ENCODE data around the gene KCNT1.

Gene KCNT1

GRCh38 chr9:135674977-135675376, 27.0 kb upstream of the KCNT1 start:
- no peak for DNase-seq (ENCODE audit: low spot score)
- Histone ChIP-seq H3K4me1 (ENCODE audit: insufficient read depth, poor library complexity, severe bottlenecking) (no peaks in the 10 kb centered on the region), H3K27ac (ENCODE audit: poor library complexity, severe bottlenecking) (no peak overlapping the region), H3K36me3 (ENCODE audit: low read depth) (no peaks in the 10 kb centered on the region), H3K9me3 (ENCODE audit: severe bottlenecking) (no peaks in the 10 kb centered on the region), H3K4me3 (ENCODE audit: severe bottlenecking) (no peak overlapping the region), H3K27me3 (ENCODE audit: insufficient read depth, poor library complexity, severe bottlenecking) (no peaks in the 10 kb centered on the region)
- TF ChIP-seq CTCF (IDR thresholded peaks at IDR 0.05; ENCODE audit: poor library complexity, severe bottlenecking): no peak
- ATAC-seq (ENCODE audit: low read depth): no peak

GRCh38 chr9:135676891-135677290, 25.1 kb upstream of the KCNT1 start:
- ATAC-seq (ENCODE audit: low read depth): no peak
- Histone ChIP-seq H3K9me3 (ENCODE audit: severe bottlenecking) (no peaks in the 10 kb centered on the region), H3K4me1 (ENCODE audit: insufficient read depth, poor library complexity, severe bottlenecking) (no peaks in the 10 kb centered on the region), H3K27me3 (ENCODE audit: insufficient read depth, poor library complexity, severe bottlenecking) (no peaks in the 10 kb centered on the region), H3K27ac (ENCODE audit: poor library complexity, severe bottlenecking) (no peak overlapping the region), H3K4me3 (ENCODE audit: severe bottlenecking) (no peak overlapping the region), H3K36me3 (ENCODE audit: low read depth) (no peaks in the 10 kb centered on the region)
- DNase-seq (ENCODE audit: low spot score): no peak
- no peak for TF ChIP-seq CTCF (IDR thresholded peaks at IDR 0.05; ENCODE audit: poor library complexity, severe bottlenecking)

GRCh38 chr9:135677641-135678168, 24.3 kb upstream of the KCNT1 start:
- no peak for ATAC-seq (ENCODE audit: low read depth)
- H3K4me3 ChIP-seq (ENCODE audit: severe bottlenecking): no peak overlapping the region

GRCh38 chr9:135678236-135679017, 23.6 kb upstream of the KCNT1 start:
- no peak for ATAC-seq (ENCODE audit: low read depth)
- Histone ChIP-seq H3K4me3 (ENCODE audit: severe bottlenecking) (no peak overlapping the region), H3K9me3 (ENCODE audit: severe bottlenecking) (no peaks in the 10 kb centered on the region), H3K4me1 (ENCODE audit: insufficient read depth, poor library complexity, severe bottlenecking) (no peaks in the 10 kb centered on the region), H3K27ac (ENCODE audit: poor library complexity, severe bottlenecking) (no peak overlapping the region), H3K27me3 (ENCODE audit: insufficient read depth, poor library complexity, severe bottlenecking) (no peaks in the 10 kb centered on the region), H3K36me3 (ENCODE audit: low read depth) (no peaks in the 10 kb centered on the region)
- no peak for TF ChIP-seq CTCF (IDR thresholded peaks at IDR 0.05; ENCODE audit: poor library complexity, severe bottlenecking)
- DNase-seq (ENCODE audit: low spot score): no peak

More at GRCh38 chr9:135677641-135678168, 24.3 kb upstream of the KCNT1 start:
- DNase-seq (ENCODE audit: low spot score): no peak
- no peaks in the 10 kb centered on the region for H3K9me3 ChIP-seq (ENCODE audit: severe bottlenecking)
- H3K4me1 ChIP-seq (ENCODE audit: insufficient read depth, poor library complexity, severe bottlenecking): no peaks in the 10 kb centered on the region
- H3K27me3 ChIP-seq (ENCODE audit: insufficient read depth, poor library complexity, severe bottlenecking): no peaks in the 10 kb centered on the region
- no peaks in the 10 kb centered on the region for H3K36me3 ChIP-seq (ENCODE audit: low read depth)
- no peak overlapping the region for H3K27ac ChIP-seq (ENCODE audit: poor library complexity, severe bottlenecking)
- no peak for TF ChIP-seq CTCF (IDR thresholded peaks at IDR 0.05; ENCODE audit: poor library complexity, severe bottlenecking)

- Histone ChIP-seq H3K4me3 (ENCODE audit: severe bottlenecking) (no peak overlapping the region), H3K27ac (ENCODE audit: poor library complexity, severe bottlenecking) (no peak overlapping the region), H3K9me3 (ENCODE audit: severe bottlenecking) (no peaks in the 10 kb centered on the region), H3K4me1 (ENCODE audit: insufficient read depth, poor library complexity, severe bottlenecking) (no peaks in the 10 kb centered on the region), H3K36me3 (ENCODE audit: low read depth) (no peaks in the 10 kb centered on the region), H3K27me3 (ENCODE audit: insufficient read depth, poor library complexity, severe bottlenecking) (no peaks in the 10 kb centered on the region)
- no peak for DNase-seq (ENCODE audit: low spot score)
- no peak for TF ChIP-seq CTCF (IDR thresholded peaks at IDR 0.05; ENCODE audit: poor library complexity, severe bottlenecking)
- ATAC-seq (ENCODE audit: low read depth): no peak
These were observed 21.9 kb upstream of the KCNT1 start for GRCh38 chr9:135680056-135680455.
